ACC112 (cell line): ENCODE measurements around the gene USP28.
A peak's percentile ranks its signal among the peaks of the same experiment; 100 is the strongest.
"Not testable (repeated sequence)": the region's sequence is repeated elsewhere in the genome, so short reads cannot be mapped to it uniquely, and the experiment has no call there.

Experiments
- H2AFZ ChIP-seq: fragments of 200-600 bp; sonication (generic); one replicate; pipeline ENCODE4 v1.6.0; 2017; ENCODE audit warnings: antibody characterized with exemption, low read length; ENCODE audit not compliant: unreplicated experiment
- H3K27ac ChIP-seq: fragments of 200-600 bp; sonication (generic); 2 replicates; pipeline ENCODE4 v1.5.1; 2014; ENCODE audit warnings: low read depth, mild to moderate bottlenecking, antibody characterized with exemption, low read length, moderate library complexity
- H3K27me3 ChIP-seq: fragments of 200-600 bp; sonication (generic); 2 replicates; pipeline ENCODE4 v1.6.1; 2014; ENCODE audit warnings: mild to moderate bottlenecking, antibody characterized with exemption, low read length, moderate library complexity, mixed read lengths; ENCODE audit not compliant: insufficient read depth
- H3K36me3 ChIP-seq: fragments of 200-600 bp; sonication (generic); 2 replicates; pipeline ENCODE4 v1.6.1; 2016; ENCODE audit warnings: mild to moderate bottlenecking, antibody characterized with exemption, low read length, moderate library complexity, mixed read lengths; ENCODE audit not compliant: insufficient read depth
- H3K4me1 ChIP-seq: fragments of 200-600 bp; sonication (generic); one replicate; pipeline ENCODE4 v1.6.1; 2016; ENCODE audit warnings: low read length, mixed read lengths; ENCODE audit not compliant: insufficient read depth, unreplicated experiment, control insufficient read depth
- H3K4me3 ChIP-seq: fragments of 200-600 bp; sonication (generic); 2 replicates; pipeline ENCODE4 v1.5.1; 2014; ENCODE audit warnings: mild to moderate bottlenecking, low read depth, low read length
- H3K79me2 ChIP-seq: fragments of 200-600 bp; sonication (generic); one replicate; pipeline ENCODE4 v1.6.0; 2016; ENCODE audit warnings: low read length; ENCODE audit not compliant: control insufficient read depth, unreplicated experiment, insufficient read depth

Gene USP28

GRCh38 chr11:113806406-113806805 lies 69.0 kb downstream of the USP28 start:
- Histone ChIP-seq H3K79me2 (no peaks in the 10 kb centered on the region), H3K4me1 (peaks cover 2% of the 10 kb centered on the region), H3K4me3 (no peak overlapping the region), H2AFZ (no peak overlapping the region), H3K27me3 (no peaks in the 10 kb centered on the region), H3K36me3 (peaks cover 34% of the 10 kb centered on the region), H3K27ac (no peak overlapping the region)

DNA sequence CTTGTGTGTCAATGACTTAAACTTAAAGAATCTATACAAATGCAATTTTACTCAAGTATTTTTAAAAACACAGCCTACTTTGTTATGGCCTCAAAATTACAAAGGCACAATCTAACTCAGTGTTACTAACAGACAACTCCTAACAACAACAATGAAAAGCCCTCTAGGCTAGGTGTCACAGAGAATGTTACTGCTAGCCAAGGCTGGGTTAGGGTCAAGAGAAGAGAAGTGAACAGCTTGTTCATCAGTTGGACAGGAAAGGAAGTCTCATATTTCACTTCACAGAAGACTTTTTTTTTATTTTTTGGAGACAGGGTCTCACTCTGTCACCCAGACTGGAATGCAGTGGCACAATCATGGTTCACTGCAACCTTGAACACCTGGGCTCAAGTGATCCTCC lies 69.7 kb downstream of the USP28 start:
- Histone ChIP-seq H3K27ac (no peak overlapping the region), H3K27me3 (no peaks in the 10 kb centered on the region), H3K4me1 (peaks cover 2% of the 10 kb centered on the region), H2AFZ (no peak overlapping the region), H3K36me3 (peaks cover 34% of the 10 kb centered on the region), H3K79me2 (no peaks in the 10 kb centered on the region), H3K4me3 (no peak overlapping the region)

DNA sequence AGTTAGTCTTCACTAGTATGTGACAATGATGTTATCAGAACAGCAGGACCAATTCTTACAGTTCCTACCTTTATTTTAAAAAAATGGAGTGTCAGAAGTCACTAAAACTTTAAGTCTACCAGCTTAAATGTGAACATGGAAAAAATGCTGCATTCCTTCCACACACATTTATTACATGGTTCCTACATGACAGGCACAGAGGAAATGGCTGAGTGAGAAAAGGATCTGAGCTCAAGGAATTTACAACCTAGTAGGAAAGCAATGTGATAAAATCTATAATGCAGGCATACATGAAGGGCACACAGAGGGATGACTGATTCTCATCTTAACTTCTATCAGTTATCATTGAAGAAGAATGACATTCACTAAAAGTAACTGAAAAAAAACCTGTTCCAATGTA lies 72.8 kb downstream of the USP28 start:
- no peak overlapping the region for H3K27ac ChIP-seq
- no peak overlapping the region for H2AFZ ChIP-seq
- peaks cover 33% of the 10 kb centered on the region for H3K36me3 ChIP-seq
- H3K27me3 ChIP-seq, result no peaks in the 10 kb centered on the region
- no peak overlapping the region for H3K4me3 ChIP-seq
- peaks cover 2% of the 10 kb centered on the region for H3K4me1 ChIP-seq
- H3K79me2 ChIP-seq, result no peaks in the 10 kb centered on the region

- H3K27me3 ChIP-seq, result no peaks in the 10 kb centered on the region
- no peak overlapping the region for H3K4me3 ChIP-seq
- H3K36me3 ChIP-seq, result peaks cover 10% of the 10 kb centered on the region; the same call in 1 of the 2 replicates
- no peaks in the 10 kb centered on the region for H3K79me2 ChIP-seq
- no peak overlapping the region for H3K27ac ChIP-seq
- no peak overlapping the region for H2AFZ ChIP-seq
- no peaks in the 10 kb centered on the region for H3K4me1 ChIP-seq
Observed at GRCh38 chr11:113796663-113797259, 78.6 kb downstream of the USP28 start.

GRCh38 chr11:113789675-113790320 lies 85.6 kb downstream of the USP28 start:
- H3K4me1 ChIP-seq, result no peaks in the 10 kb centered on the region
- H3K4me3 ChIP-seq, result no peak overlapping the region
- no peaks in the 10 kb centered on the region for H3K36me3 ChIP-seq
- no peak overlapping the region for H2AFZ ChIP-seq
- H3K27me3 ChIP-seq, result peaks cover 20% of the 10 kb centered on the region
- H3K27ac ChIP-seq, result no peak overlapping the region
- H3K79me2 ChIP-seq, result no peaks in the 10 kb centered on the region

GRCh38 chr11:113789016-113789415 lies 86.4 kb downstream of the USP28 start:
- H3K79me2 ChIP-seq, H3K4me1 ChIP-seq, H3K36me3 ChIP-seq, H3K27ac ChIP-seq, H2AFZ ChIP-seq, H3K4me3 ChIP-seq: not testable (repeated sequence)
- peaks cover 28% of the 10 kb centered on the region for H3K27me3 ChIP-seq

GRCh38 chr11:113782134-113782533 lies 93.2 kb downstream of the USP28 start:
- peaks cover 4% of the 10 kb centered on the region for H3K4me1 ChIP-seq
- H2AFZ ChIP-seq, result no peak overlapping the region
- H3K79me2 ChIP-seq, result no peaks in the 10 kb centered on the region
- H3K27ac ChIP-seq, result no peak overlapping the region
- H3K27me3 ChIP-seq, result peaks cover 55% of the 10 kb centered on the region
- H3K4me3 ChIP-seq, result no peak overlapping the region
- H3K36me3 ChIP-seq, result no peaks in the 10 kb centered on the region

DNA sequence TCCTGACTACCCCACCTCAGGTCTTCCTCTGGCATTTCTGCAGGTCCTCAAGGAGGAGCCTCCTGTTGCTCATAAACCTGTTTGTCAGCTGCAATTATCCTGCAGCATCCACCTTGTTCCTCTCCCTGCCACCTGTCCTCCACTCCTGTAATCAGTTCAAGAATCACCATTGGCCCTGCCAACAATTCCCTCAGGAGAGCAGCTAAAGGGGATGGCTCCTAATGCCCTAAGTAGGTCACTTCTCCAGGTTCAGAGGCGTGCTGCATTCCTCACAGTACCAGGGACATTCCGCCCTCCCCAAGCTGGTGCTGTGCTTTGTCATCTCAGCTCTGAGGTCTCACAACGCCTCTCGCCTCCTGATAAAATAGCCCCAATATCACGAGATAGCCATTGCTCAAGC lies 93.7 kb downstream of the USP28 start:
- no peak overlapping the region for H3K27ac ChIP-seq
- no peak overlapping the region for H2AFZ ChIP-seq

DNA sequence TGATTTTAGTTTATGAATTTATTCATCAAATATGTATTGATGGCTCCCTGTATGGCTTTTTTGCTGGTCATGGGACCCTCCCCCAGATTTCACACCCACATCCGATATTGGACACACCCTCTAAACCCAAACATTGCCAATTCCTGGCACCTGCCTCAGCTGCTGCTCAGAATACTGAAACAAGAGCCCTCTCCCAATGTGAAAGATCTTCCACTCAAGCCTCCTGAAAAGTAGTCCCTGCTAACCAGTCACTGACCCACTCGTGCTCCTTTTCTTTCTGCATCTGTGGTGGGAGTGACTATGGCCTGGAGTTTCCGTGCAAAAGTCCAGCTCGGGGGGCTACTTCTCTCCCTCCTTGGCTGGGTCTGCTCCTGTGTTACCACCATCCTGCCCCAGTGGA lies 95.9 kb downstream of the USP28 start, which contains the start of gene CLDN25:
TSS of gene CLDN25 (plus strand) at position 301 of the 400 bp plus-strand sequence. CDS start at position 301, 0 bp downstream.
- Histone ChIP-seq H3K4me1 (peaks cover 5% of the 10 kb centered on the region), H3K27me3 (peaks cover 62% of the 10 kb centered on the region), H3K4me3 (no peak within 1 kb of the TSS), H2AFZ (no peak within 1 kb of the TSS), H3K36me3 (no peaks in the 10 kb centered on the region), H3K79me2 (no peaks in the 10 kb centered on the region), H3K27ac (no peak within 1 kb of the TSS)

More for the DNA sequence above, 93.7 kb downstream of the USP28 start:
- H3K4me3 ChIP-seq, result no peak overlapping the region
- H3K27me3 ChIP-seq, result peaks cover 58% of the 10 kb centered on the region
- no peaks in the 10 kb centered on the region for H3K79me2 ChIP-seq
- peaks cover 4% of the 10 kb centered on the region for H3K4me1 ChIP-seq
- H3K36me3 ChIP-seq, result no peaks in the 10 kb centered on the region

DNA sequence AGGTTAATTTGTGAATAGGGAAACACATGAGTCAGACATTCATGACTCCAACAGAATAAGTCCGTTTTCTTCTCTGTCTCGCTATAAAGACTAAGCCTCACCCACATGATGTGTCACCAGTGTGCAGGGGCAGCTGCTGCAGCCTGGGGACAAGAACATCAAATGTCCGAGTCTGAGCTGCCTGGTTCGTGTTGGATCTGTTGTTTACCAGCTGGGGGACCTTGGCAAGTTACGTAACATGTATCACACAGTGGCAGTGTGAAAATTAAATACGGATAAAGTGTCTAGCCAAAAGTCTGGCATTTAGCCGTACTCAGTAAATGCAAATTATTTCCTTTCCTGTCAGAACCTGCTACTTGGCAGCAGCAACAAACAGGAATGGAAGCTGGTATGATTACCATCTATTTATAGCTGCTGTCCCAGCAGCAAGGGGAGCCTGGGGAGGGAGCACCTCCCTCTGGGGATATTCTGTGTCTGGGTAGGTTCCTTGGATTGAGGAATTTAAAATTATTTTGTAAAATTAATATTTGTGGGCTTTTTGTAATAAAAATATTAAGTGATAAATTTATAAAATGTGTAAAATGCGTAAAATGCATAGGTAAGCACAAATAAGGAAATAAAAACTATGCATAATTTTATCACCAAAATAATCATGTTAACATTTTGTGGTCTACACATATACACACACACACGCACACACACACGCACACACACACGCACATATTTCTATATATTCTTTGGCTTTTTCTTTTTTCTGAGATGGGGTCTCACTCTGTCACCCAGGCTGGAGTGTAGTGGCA lies 97.1 kb downstream of the USP28 start:
- H3K4me3 ChIP-seq, result peak overlapping the region; percentile 37; the same call in 1 of the 2 replicates
- peaks cover 8% of the 10 kb centered on the region for H3K4me1 ChIP-seq

More for the DNA sequence above, 97.1 kb downstream of the USP28 start:
- Histone ChIP-seq H2AFZ (no peak overlapping the region), H3K27me3 (peaks cover 52% of the 10 kb centered on the region), H3K27ac (no peak overlapping the region), H3K79me2 (peaks cover 1% of the 10 kb centered on the region), H3K36me3 (no peaks in the 10 kb centered on the region)
